Measurements from ENCODE around the gene FGGY.
"Not testable (repeated sequence)": the region's sequence is repeated elsewhere in the genome, so short reads cannot be mapped to it uniquely, and the experiment has no call there.

Gene FGGY

GRCh38 chr1:59720326-59721115, 423.6 kb downstream of the FGGY start:
- no peak for DNase-seq

GRCh38 chr1:59730302-59730701, 433.4 kb downstream of the FGGY start:
- DNase-seq: no peak

GRCh38 chr1:59730759-59731478, 434.0 kb downstream of the FGGY start:
- DNase-seq: no peak

GRCh38 chr1:59731591-59731990, 434.7 kb downstream of the FGGY start:
- no peak for DNase-seq

GRCh38 chr1:59732214-59732955, 435.5 kb downstream of the FGGY start:
- no peak for DNase-seq

GRCh38 chr1:59733443-59734141, 436.7 kb downstream of the FGGY start:
- DNase-seq: no peak

GRCh38 chr1:59735927-59736326, 439.0 kb downstream of the FGGY start:
- not testable (repeated sequence) for DNase-seq

- no peak for DNase-seq
These were observed 439.9 kb downstream of the FGGY start for GRCh38 chr1:59736744-59737143.

GRCh38 chr1:59737638-59738037, 440.7 kb downstream of the FGGY start:
- DNase-seq: no peak

- no peak for DNase-seq
These were observed 441.3 kb downstream of the FGGY start for GRCh38 chr1:59738152-59738551.

- no peak for DNase-seq
These were observed 441.7 kb downstream of the FGGY start for GRCh38 chr1:59738591-59739015.

- no peak for DNase-seq
These were observed 442.2 kb downstream of the FGGY start for GRCh38 chr1:59739111-59739510.

GRCh38 chr1:59742526-59742925, 445.6 kb downstream of the FGGY start:
- DNase-seq: no peak

GRCh38 chr1:59743324-59744091, 446.6 kb downstream of the FGGY start:
- DNase-seq: no peak

GRCh38 chr1:59747420-59748024, 450.6 kb downstream of the FGGY start:
- no peak for DNase-seq

- DNase-seq: no peak
These were observed 451.2 kb downstream of the FGGY start for GRCh38 chr1:59748123-59748522.

GRCh38 chr1:59750328-59751003, 453.6 kb downstream of the FGGY start:
- no peak for DNase-seq

- DNase-seq: no peak
These were observed 454.1 kb downstream of the FGGY start for GRCh38 chr1:59751004-59751395.

GRCh38 chr1:59751801-59752200, 454.9 kb downstream of the FGGY start:
- DNase-seq: no peak

- DNase-seq: no peak
These were observed 455.9 kb downstream of the FGGY start for GRCh38 chr1:59752556-59753414.
